ENCODE data around the gene UQCC3.
"Not testable (repeated sequence)": the region's sequence is repeated elsewhere in the genome, so short reads cannot be mapped to it uniquely, and the experiment has no call there.

The UQCC3 gene

GRCh38 chr11:62652161-62653006 is 19.1 kb upstream of the UQCC3 start:
- DNase-seq (ENCODE audit: low spot score): no peak
- Mint-ChIP-seq H3K4me3 (peak overlapping the region; percentile 95), H3K4me1 (ENCODE audit: low read depth) (peaks cover 14% of the 10 kb centered on the region), H3K27me3 (ENCODE audit: low read depth) (no peaks in the 10 kb centered on the region), H3K9me3 (no peaks in the 10 kb centered on the region), H3K27ac (peak overlapping the region; percentile 95), H3K36me3 (ENCODE audit: low read depth) (peaks cover 15% of the 10 kb centered on the region)

- Mint-ChIP-seq H3K27me3 (ENCODE audit: low read depth) (no peaks in the 10 kb centered on the region), H3K4me3 (peak overlapping the region; percentile 46), H3K27ac (no peak overlapping the region), H3K9me3 (no peaks in the 10 kb centered on the region), H3K36me3 (ENCODE audit: low read depth) (peaks cover 11% of the 10 kb centered on the region), H3K4me1 (ENCODE audit: low read depth) (peaks cover 14% of the 10 kb centered on the region)
- no peak for DNase-seq (ENCODE audit: low spot score)
Measured at GRCh38 chr11:62654297-62654696, 17.2 kb upstream of the UQCC3 start.

GRCh38 chr11:62656796-62657429 is 14.6 kb upstream of the UQCC3 start:
- Mint-ChIP-seq H3K36me3 (ENCODE audit: low read depth) (peaks cover 6% of the 10 kb centered on the region), H3K27ac (no peak overlapping the region), H3K4me1 (ENCODE audit: low read depth) (peaks cover 15% of the 10 kb centered on the region), H3K27me3 (ENCODE audit: low read depth) (no peaks in the 10 kb centered on the region), H3K4me3 (no peak overlapping the region), H3K9me3 (no peaks in the 10 kb centered on the region)
- DNase-seq (ENCODE audit: low spot score): no peak

- peaks cover 41% of the 10 kb centered on the region for H3K36me3 Mint-ChIP-seq (ENCODE audit: low read depth)
Measured at GRCh38 chr11:62664405-62665074, 6.9 kb upstream of the UQCC3 start.

GRCh38 chr11:62665075-62665598 is 6.3 kb upstream of the UQCC3 start, which contains the start of the genes C11orf98 and CSKMT:
C11orf98 (minus strand) TSS chr11:62665210; CDS start chr11:62665169, 41 bp downstream.
CSKMT (plus strand) TSS chr11:62665312; CDS start chr11:62665880, 568 bp downstream.
- H3K36me3 Mint-ChIP-seq (ENCODE audit: low read depth): peaks cover 41% of the 10 kb centered on the region

More at GRCh38 chr11:62664405-62665074, 6.9 kb upstream of the UQCC3 start:
- peak overlapping the region; percentile 98 for H3K4me3 Mint-ChIP-seq
- H3K27ac Mint-ChIP-seq: peak overlapping the region; percentile 91
- DNase-seq (ENCODE audit: low spot score): no peak
- H3K27me3 Mint-ChIP-seq (ENCODE audit: low read depth): no peaks in the 10 kb centered on the region
- no peaks in the 10 kb centered on the region for H3K9me3 Mint-ChIP-seq
- H3K4me1 Mint-ChIP-seq (ENCODE audit: low read depth): peaks cover 20% of the 10 kb centered on the region

GRCh38 chr11:62665599-62666258 is 5.7 kb upstream of the UQCC3 start:
- Mint-ChIP-seq H3K4me3 (peak overlapping the region; percentile 98), H3K4me1 (ENCODE audit: low read depth) (peaks cover 28% of the 10 kb centered on the region), H3K27me3 (ENCODE audit: low read depth) (no peaks in the 10 kb centered on the region), H3K36me3 (ENCODE audit: low read depth) (peaks cover 41% of the 10 kb centered on the region), H3K9me3 (no peaks in the 10 kb centered on the region), H3K27ac (peak overlapping the region; percentile 91)
- peak; percentile 47 for DNase-seq (ENCODE audit: low spot score)

More at GRCh38 chr11:62665075-62665598, 6.3 kb upstream of the UQCC3 start, which contains the start of the genes C11orf98 and CSKMT:
- Mint-ChIP-seq H3K4me1 (ENCODE audit: low read depth) (peaks cover 24% of the 10 kb centered on the region), H3K9me3 (no peaks in the 10 kb centered on the region), H3K4me3 (peak within 1 kb of the TSS; percentile 98), H3K27ac (peak within 1 kb of the TSS; percentile 91), H3K27me3 (ENCODE audit: low read depth) (no peaks in the 10 kb centered on the region)
- DNase-seq (ENCODE audit: low spot score): peak; percentile 96

- peak overlapping the region; percentile 68 for H3K27ac Mint-ChIP-seq
- no peaks in the 10 kb centered on the region for H3K9me3 Mint-ChIP-seq
- H3K4me1 Mint-ChIP-seq (ENCODE audit: low read depth): peaks cover 30% of the 10 kb centered on the region
- H3K27me3 Mint-ChIP-seq (ENCODE audit: low read depth): no peaks in the 10 kb centered on the region
- H3K4me3 Mint-ChIP-seq: peak overlapping the region; percentile 98
- no peak for DNase-seq (ENCODE audit: low spot score)
- H3K36me3 Mint-ChIP-seq (ENCODE audit: low read depth): peaks cover 43% of the 10 kb centered on the region
Measured at GRCh38 chr11:62666259-62666926, 5.1 kb upstream of the UQCC3 start.

- Mint-ChIP-seq H3K27me3 (ENCODE audit: low read depth) (no peaks in the 10 kb centered on the region), H3K9me3 (no peaks in the 10 kb centered on the region), H3K27ac (peak overlapping the region; percentile 10), H3K4me3 (peak overlapping the region; percentile 98), H3K36me3 (ENCODE audit: low read depth) (peaks cover 46% of the 10 kb centered on the region), H3K4me1 (ENCODE audit: low read depth) (peaks cover 31% of the 10 kb centered on the region)
- no peak for DNase-seq (ENCODE audit: low spot score)
Measured at GRCh38 chr11:62667460-62667859, 4.0 kb upstream of the UQCC3 start.

GRCh38 chr11:62669420-62670161 is 1.9 kb upstream of the UQCC3 start:
- peak overlapping the region; percentile 98 for H3K4me3 Mint-ChIP-seq
- H3K9me3 Mint-ChIP-seq: no peaks in the 10 kb centered on the region
- peak overlapping the region; percentile 92 for H3K27ac Mint-ChIP-seq
- peaks cover 46% of the 10 kb centered on the region for H3K36me3 Mint-ChIP-seq (ENCODE audit: low read depth)
- H3K4me1 Mint-ChIP-seq (ENCODE audit: low read depth): peaks cover 38% of the 10 kb centered on the region
- no peaks in the 10 kb centered on the region for H3K27me3 Mint-ChIP-seq (ENCODE audit: low read depth)
- no peak for DNase-seq (ENCODE audit: low spot score)

GRCh38 chr11:62671236-62671607 is 251 bp upstream of the UQCC3 start:
- peaks cover 42% of the 10 kb centered on the region for H3K36me3 Mint-ChIP-seq (ENCODE audit: low read depth)

GRCh38 chr11:62673196-62673525 is 1.7 kb downstream of the UQCC3 start:
- Mint-ChIP-seq H3K4me3 (peak overlapping the region; percentile 98), H3K27ac (no peak overlapping the region), H3K27me3 (ENCODE audit: low read depth) (no peaks in the 10 kb centered on the region), H3K9me3 (no peaks in the 10 kb centered on the region), H3K4me1 (ENCODE audit: low read depth) (peaks cover 45% of the 10 kb centered on the region), H3K36me3 (ENCODE audit: low read depth) (peaks cover 45% of the 10 kb centered on the region)
- DNase-seq (ENCODE audit: low spot score): no peak

More at GRCh38 chr11:62671236-62671607, 251 bp upstream of the UQCC3 start:
- no peak for DNase-seq (ENCODE audit: low spot score)
- H3K27ac Mint-ChIP-seq: peak overlapping the region; percentile 92
- H3K9me3 Mint-ChIP-seq: no peaks in the 10 kb centered on the region
- peak overlapping the region; percentile 98 for H3K4me3 Mint-ChIP-seq
- H3K27me3 Mint-ChIP-seq (ENCODE audit: low read depth): no peaks in the 10 kb centered on the region
- peaks cover 43% of the 10 kb centered on the region for H3K4me1 Mint-ChIP-seq (ENCODE audit: low read depth)

- Mint-ChIP-seq H3K4me1 (ENCODE audit: low read depth) (peaks cover 43% of the 10 kb centered on the region), H3K36me3 (ENCODE audit: low read depth) (peaks cover 44% of the 10 kb centered on the region)
- not testable (repeated sequence) for DNase-seq (ENCODE audit: low spot score); H3K9me3 Mint-ChIP-seq; H3K4me3 Mint-ChIP-seq; H3K27ac Mint-ChIP-seq; H3K27me3 Mint-ChIP-seq (ENCODE audit: low read depth)
Measured at GRCh38 chr11:62675415-62675814, 3.9 kb downstream of the UQCC3 start.

Data from T-helper 2 cell treated with Interferon-gamma antibody and Interleukin-4, amounts not matched to agents 5 μg/mL and 100 μg/mL, for 36 hours (primary cell).